CD8-positive, alpha-beta memory T cell (primary cell): Measurements from ENCODE around the gene HDAC9. TPM values are rescaled to one million over a fixed set of nuclear protein-coding genes. Genes with fewer than 3 reads are reported as not detected.

Experiments
- CTCF ChIA-PET: fragments of 350-600 bp; sonication (Branson Sonifier 250); formaldehyde crosslinking; loops from one replicate; lab custom pipeline; 2021; ENCODE audit warnings: antibody characterized with exemption; lab: Charles Lee
- POLR2A ChIA-PET: fragments of 350-600 bp; sonication (Branson Sonifier 250); formaldehyde crosslinking; loops from one replicate; lab custom pipeline; 2021; ENCODE audit warnings: antibody characterized with exemption; lab: Charles Lee
- DNase-seq, 5 donors: peaks; one replicate each; pipeline versions ENCODE4 v3.0.0 to v3.0.0-alpha.2; 2020 to 2022; ENCODE audit warnings: mixed read lengths in 1 of 5
- H3K27ac ChIP-seq: one replicate; pipeline ENCODE4 v1.7.0; 2013; ENCODE audit warnings: low read depth, mild to moderate bottlenecking, low read length, moderate library complexity
- H3K27me3 ChIP-seq: 2 replicates; pipeline ENCODE4 v1.7.0; 2013; ENCODE audit warnings: low read length, mild to moderate bottlenecking; ENCODE audit not compliant: insufficient read depth, poor library complexity, severe bottlenecking
- H3K36me3 ChIP-seq: 2 replicates; pipeline ENCODE4 v1.7.0; 2013; ENCODE audit warnings: mild to moderate bottlenecking, low read length, moderate library complexity; ENCODE audit not compliant: insufficient read depth
- H3K4me1 ChIP-seq: 2 replicates; pipeline ENCODE4 v1.7.0; 2013; ENCODE audit warnings: mild to moderate bottlenecking, low read length, moderate library complexity; ENCODE audit not compliant: insufficient read depth
- H3K4me3 ChIP-seq: 2 replicates; pipeline ENCODE4 v1.7.0; 2013; ENCODE audit warnings: mild to moderate bottlenecking, low read length
- H3K9me3 ChIP-seq: 2 replicates; pipeline ENCODE4 v1.7.0; 2013; ENCODE audit warnings: mild to moderate bottlenecking, low read length
- H3K27ac Mint-ChIP-seq, 8 donors: one replicate each; pipeline ENCODE4 v1.8.0; 2020 to 2021; ENCODE audit warnings: mixed read lengths in 8 of 8, mild to moderate bottlenecking in 6 of 8, inconsistent platforms in 3 of 8, moderate library complexity in 3 of 8
- H3K27me3 Mint-ChIP-seq, 2 donors: one replicate each; pipeline ENCODE4 v1.8.0; 2020 to 2021; ENCODE audit warnings: mixed read lengths in 2 of 2, mild to moderate bottlenecking in 1 of 2, moderate library complexity in 1 of 2
- H3K36me3 Mint-ChIP-seq, 3 donors: one replicate each; pipeline ENCODE4 v1.8.0; 2020 to 2021; ENCODE audit warnings: mixed read lengths in 3 of 3, inconsistent platforms in 1 of 3, mild to moderate bottlenecking in 1 of 3
- H3K4me1 Mint-ChIP-seq, 3 donors: one replicate each; pipeline ENCODE4 v1.8.0; 2020 to 2021; ENCODE audit warnings: mixed read lengths in 3 of 3, inconsistent platforms in 1 of 3, mild to moderate bottlenecking in 1 of 3
- H3K4me3 Mint-ChIP-seq, 7 donors: one replicate each; pipeline ENCODE4 v1.8.0; 2020 to 2021; ENCODE audit warnings: mixed read lengths in 7 of 7, mild to moderate bottlenecking in 6 of 7, moderate library complexity in 4 of 7, inconsistent platforms in 2 of 7
- H3K9me3 Mint-ChIP-seq, 5 donors: one replicate each; pipeline ENCODE4 v1.8.0; 2020 to 2022; ENCODE audit warnings: mixed read lengths in 5 of 5, mild to moderate bottlenecking in 3 of 5, moderate library complexity in 2 of 5, inconsistent platforms in 1 of 5
- polyA plus RNA-seq: library from polyadenylated mRNA; unstranded; fragments of 300-500 nt; fragmentation: Illumina TruSeq; gene quantifications from one replicate; pipeline ENCODE4 v1.2.3, GENCODE V29; 2021
- total RNA-seq, 2 experiments: library from RNA; stranded (reverse); gene quantifications; one replicate each; pipeline ENCODE4 v1.2.3, GENCODE V29; 2021

The HDAC9 gene
- total and polyA plus RNA-seq, 3 experiments from 2014 or later: 2.5 to 5.0 (median 3.2) TPM

DNA sequence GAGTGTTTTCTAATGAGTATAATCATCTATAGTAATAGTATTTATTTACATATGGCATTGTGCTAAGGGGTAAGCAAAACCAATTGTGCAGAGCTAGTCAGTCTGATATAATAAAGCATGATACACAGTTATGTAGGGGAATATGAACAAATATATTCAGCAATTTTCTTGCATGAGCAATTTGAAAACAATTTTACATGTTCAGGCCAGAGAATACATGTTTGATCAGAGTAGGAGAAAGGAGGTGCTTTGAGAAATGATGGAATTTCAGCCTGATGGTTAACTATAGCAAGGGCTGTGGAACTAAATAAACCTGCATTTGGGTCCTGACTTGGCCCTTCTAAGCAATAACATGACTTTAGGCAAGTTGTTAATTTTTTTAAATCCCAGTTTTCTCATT is 407.3 kb downstream of the HDAC9 start:
- CTCF ChIA-PET: no interaction called here
- no peak for DNase-seq
- Mint-ChIP-seq H3K9me3 (peaks cover 0 to 9% (median 5%) of the 10 kb centered on the region in 5 donors), H3K27ac (no peak overlapping the region), H3K4me3 (no peak overlapping the region), H3K27me3 (no peaks in the 10 kb centered on the region), H3K4me1 (no peaks in the 10 kb centered on the region), H3K36me3 (no peaks in the 10 kb centered on the region)
- H3K4me3 ChIP-seq: no peak overlapping the region
- H3K27ac ChIP-seq: no peak overlapping the region
- no peaks in the 10 kb centered on the region for H3K4me1 ChIP-seq
- no peaks in the 10 kb centered on the region for H3K9me3 ChIP-seq
- POLR2A ChIA-PET: no interaction called here
- H3K36me3 ChIP-seq: no peaks in the 10 kb centered on the region
- no peaks in the 10 kb centered on the region for H3K27me3 ChIP-seq

DNA sequence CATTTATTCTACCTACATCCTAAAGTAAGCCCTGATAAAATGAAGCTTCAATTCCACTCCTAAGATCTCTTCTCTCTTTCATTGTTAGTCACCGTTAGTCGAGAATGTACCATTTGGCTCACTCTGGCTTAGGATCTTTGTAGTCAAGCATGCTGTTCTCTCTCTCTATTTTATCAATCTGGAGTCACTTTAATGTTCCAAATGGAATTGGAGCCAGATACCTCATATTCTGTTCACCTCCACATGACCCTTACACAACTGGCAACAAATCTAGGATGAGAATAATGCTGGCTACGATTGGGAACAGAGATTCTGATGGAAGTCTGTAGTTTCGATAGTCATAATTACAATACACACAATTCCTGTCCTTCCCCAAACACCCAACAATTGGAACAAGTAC is 408.1 kb downstream of the HDAC9 start:
- no peak overlapping the region for H3K4me3 Mint-ChIP-seq
- H3K27me3 Mint-ChIP-seq: no peaks in the 10 kb centered on the region
- ChIA-PET CTCF (no interaction called here), POLR2A (no interaction called here)
- H3K9me3 ChIP-seq: no peaks in the 10 kb centered on the region
- H3K4me3 ChIP-seq: no peak overlapping the region
- no peak overlapping the region for H3K27ac ChIP-seq
- H3K4me1 Mint-ChIP-seq: no peaks in the 10 kb centered on the region
- H3K36me3 Mint-ChIP-seq: no peaks in the 10 kb centered on the region
- peaks cover 0 to 9% (median 5%) of the 10 kb centered on the region in 5 donors for H3K9me3 Mint-ChIP-seq
- H3K4me1 ChIP-seq: no peaks in the 10 kb centered on the region
- no peaks in the 10 kb centered on the region for H3K27me3 ChIP-seq
- H3K27ac Mint-ChIP-seq: no peak overlapping the region
- DNase-seq: no peak
- H3K36me3 ChIP-seq: no peaks in the 10 kb centered on the region

DNA sequence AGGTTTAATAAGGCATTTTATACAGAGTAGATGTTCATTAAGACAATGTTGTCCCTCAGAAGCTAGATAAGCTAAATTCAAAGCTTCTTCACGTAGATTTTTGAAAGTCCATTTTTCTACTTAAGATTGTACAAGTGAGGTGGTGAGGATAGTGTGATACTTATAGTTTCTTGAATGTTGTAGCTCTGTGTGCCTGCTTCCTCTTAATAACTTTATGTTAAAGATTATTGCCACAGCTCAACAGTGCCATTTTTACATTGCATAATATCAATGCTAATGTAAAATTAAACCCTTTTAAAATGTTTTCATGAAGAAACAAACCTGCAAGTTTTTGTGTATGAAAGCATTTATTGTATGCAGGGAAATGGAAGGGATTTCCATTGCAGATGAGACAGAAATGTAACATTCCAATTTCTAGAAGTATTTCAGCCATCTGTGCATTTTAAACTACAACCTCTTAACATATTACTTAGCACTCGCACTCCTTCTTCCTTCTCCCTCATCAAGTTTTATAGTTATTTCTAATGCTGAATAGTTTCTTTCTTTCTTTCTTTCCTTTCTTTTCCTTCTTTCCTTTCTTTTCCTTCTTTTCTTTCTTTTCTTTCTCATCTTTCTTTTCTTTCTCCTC is 409.9 kb downstream of the HDAC9 start:
- no peak overlapping the region for H3K4me3 ChIP-seq

DNA sequence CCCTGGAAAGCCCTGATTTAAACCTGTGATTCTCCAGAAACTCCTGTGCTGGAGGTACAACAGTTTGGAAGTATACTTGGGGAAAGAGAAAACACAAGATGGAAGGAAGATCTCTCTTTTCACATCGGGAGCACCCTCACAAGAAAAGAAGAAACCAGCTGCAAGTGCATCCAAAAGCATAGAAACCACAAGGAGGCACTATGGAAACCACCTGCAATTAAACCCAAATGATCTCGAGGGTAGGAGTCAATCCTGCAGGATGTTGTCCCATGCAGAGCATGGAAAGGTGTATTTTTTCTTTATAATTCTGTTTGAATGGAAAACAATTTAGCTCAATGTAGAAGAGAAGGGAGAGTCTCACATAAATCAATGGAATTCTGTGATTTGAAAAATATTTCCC is 411.4 kb downstream of the HDAC9 start:
- POLR2A ChIA-PET: no interaction called here

More for the DNA sequence above, 409.9 kb downstream of the HDAC9 start:
- Mint-ChIP-seq H3K27me3 (no peaks in the 10 kb centered on the region), H3K9me3 (peaks cover 0 to 19% (median 5%) of the 10 kb centered on the region in 5 donors), H3K36me3 (no peaks in the 10 kb centered on the region), H3K4me1 (no peaks in the 10 kb centered on the region), H3K27ac (no peak overlapping the region), H3K4me3 (no peak overlapping the region)
- H3K27ac ChIP-seq: no peak overlapping the region
- ChIA-PET CTCF (no interaction called here), POLR2A (no interaction called here)
- no peaks in the 10 kb centered on the region for H3K27me3 ChIP-seq
- no peaks in the 10 kb centered on the region for H3K36me3 ChIP-seq
- no peak for DNase-seq
- no peaks in the 10 kb centered on the region for H3K4me1 ChIP-seq
- H3K9me3 ChIP-seq: no peaks in the 10 kb centered on the region

DNA sequence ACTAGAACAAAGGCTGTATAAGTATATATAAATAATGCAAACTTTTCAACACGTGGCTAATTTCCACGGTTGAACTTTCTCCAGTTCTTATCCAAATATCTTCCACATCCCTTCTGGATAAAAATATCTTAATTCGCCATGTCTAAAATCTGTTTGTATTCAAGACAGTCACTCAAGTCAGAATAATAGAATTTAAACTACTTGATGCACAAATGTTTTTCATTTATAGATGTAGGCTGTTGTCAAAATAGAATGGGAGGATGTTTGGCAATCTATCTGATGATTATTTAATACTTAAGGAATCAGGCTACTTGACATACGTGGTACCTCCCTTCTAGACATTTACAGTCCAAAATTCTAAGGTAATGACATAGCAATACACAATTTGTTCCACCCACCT is 417.6 kb downstream of the HDAC9 start:
- ChIA-PET POLR2A (no interaction called here), CTCF (no interaction called here)
- H3K27me3 Mint-ChIP-seq: no peaks in the 10 kb centered on the region
- DNase-seq: no peak
- H3K27ac ChIP-seq: no peak overlapping the region
- H3K36me3 Mint-ChIP-seq: no peaks in the 10 kb centered on the region
- H3K4me1 ChIP-seq: no peaks in the 10 kb centered on the region
- H3K27me3 ChIP-seq: no peaks in the 10 kb centered on the region
- no peak overlapping the region for H3K27ac Mint-ChIP-seq
- no peak overlapping the region for H3K4me3 ChIP-seq
- no peaks in the 10 kb centered on the region for H3K9me3 ChIP-seq
- peaks cover 1 to 26% (median 11%) of the 10 kb centered on the region in 5 donors for H3K9me3 Mint-ChIP-seq
- H3K36me3 ChIP-seq: no peaks in the 10 kb centered on the region
- H3K4me3 Mint-ChIP-seq: no peak overlapping the region
- no peaks in the 10 kb centered on the region for H3K4me1 Mint-ChIP-seq

More for the DNA sequence above, 411.4 kb downstream of the HDAC9 start:
- CTCF ChIA-PET: no interaction called here
- DNase-seq: no peak
- Histone ChIP-seq H3K4me3 (no peak overlapping the region), H3K27me3 (no peaks in the 10 kb centered on the region), H3K27ac (no peak overlapping the region), H3K4me1 (no peaks in the 10 kb centered on the region), H3K36me3 (no peaks in the 10 kb centered on the region), H3K9me3 (no peaks in the 10 kb centered on the region)
- Mint-ChIP-seq H3K36me3 (no peaks in the 10 kb centered on the region), H3K4me1 (no peaks in the 10 kb centered on the region), H3K27ac (no peak overlapping the region), H3K27me3 (no peaks in the 10 kb centered on the region), H3K9me3 (peaks cover 5 to 15% (median 12%) of the 10 kb centered on the region in 5 donors), H3K4me3 (no peak overlapping the region)

DNA sequence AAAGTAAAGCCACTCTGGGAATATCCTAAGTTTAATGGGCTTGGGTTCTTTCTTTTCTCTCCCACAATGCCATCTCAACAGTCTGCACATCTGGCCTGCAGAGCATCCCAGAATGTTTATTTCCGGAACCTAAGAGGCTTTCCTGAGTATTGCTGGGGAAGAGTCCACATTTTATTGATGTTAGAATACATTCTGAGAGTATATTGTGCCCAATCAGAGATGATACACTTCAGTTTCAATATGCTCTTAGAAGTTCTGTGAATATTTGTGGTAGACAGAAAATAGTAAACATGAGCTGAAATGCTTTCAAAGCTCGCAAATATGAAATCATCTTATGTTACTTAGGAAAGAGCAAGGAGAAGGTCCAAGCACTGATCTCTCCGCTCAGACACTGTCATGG is 421.3 kb downstream of the HDAC9 start:
- Mint-ChIP-seq H3K27me3 (no peaks in the 10 kb centered on the region), H3K4me3 (no peak overlapping the region), H3K27ac (no peak overlapping the region), H3K4me1 (no peaks in the 10 kb centered on the region), H3K36me3 (no peaks in the 10 kb centered on the region), H3K9me3 (peaks cover 1 to 19% (median 9%) of the 10 kb centered on the region in 5 donors)
- no peaks in the 10 kb centered on the region for H3K4me1 ChIP-seq
- H3K9me3 ChIP-seq: no peaks in the 10 kb centered on the region
- CTCF ChIA-PET: no interaction called here
- no peak overlapping the region for H3K4me3 ChIP-seq
- no peaks in the 10 kb centered on the region for H3K27me3 ChIP-seq
- DNase-seq: no peak
- no peaks in the 10 kb centered on the region for H3K36me3 ChIP-seq
- POLR2A ChIA-PET: no interaction called here
- no peak overlapping the region for H3K27ac ChIP-seq

DNA sequence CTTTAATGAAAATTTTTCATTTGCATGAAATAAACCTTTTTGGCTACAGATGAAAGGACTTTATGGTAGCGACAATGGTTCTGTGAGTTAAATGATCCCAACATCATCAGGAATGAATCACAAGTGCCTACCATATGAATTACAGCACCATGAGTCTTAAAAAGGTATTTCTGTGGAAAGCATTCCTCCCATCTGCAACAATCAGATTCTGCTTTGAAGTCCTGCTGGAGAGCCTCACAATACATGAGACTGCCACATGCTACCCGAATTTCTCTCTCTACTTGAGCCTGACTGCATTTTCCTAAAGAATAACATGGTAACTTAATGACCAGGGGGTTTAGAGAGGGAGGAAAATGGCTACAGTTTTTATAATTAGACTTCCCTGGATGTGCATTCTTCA is 431.6 kb downstream of the HDAC9 start:
- no peak for DNase-seq
- no peaks in the 10 kb centered on the region for H3K36me3 Mint-ChIP-seq

DNA sequence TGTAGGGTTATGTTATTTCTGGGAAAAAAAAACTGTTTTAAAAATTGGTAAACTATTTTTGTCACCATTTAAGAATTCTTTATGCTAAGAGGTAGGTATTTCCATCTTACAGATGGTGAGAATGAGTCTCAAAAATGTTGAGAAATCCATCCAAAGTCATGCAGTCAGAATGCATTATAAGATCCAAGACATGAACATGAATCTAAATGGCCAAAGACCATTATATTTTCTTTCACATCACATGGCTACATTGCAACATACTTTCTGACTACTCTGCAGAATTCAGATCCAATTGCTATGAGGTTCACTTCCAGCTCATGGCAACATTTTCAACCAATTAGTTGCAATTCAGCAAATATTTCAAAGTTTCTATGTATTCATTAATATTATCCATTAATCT is 440.7 kb downstream of the HDAC9 start:
- CTCF ChIA-PET: no interaction called here
- no peaks in the 10 kb centered on the region for H3K4me1 Mint-ChIP-seq
- no peaks in the 10 kb centered on the region for H3K27me3 Mint-ChIP-seq

More for the DNA sequence above, 431.6 kb downstream of the HDAC9 start:
- Histone ChIP-seq H3K27ac (no peak overlapping the region), H3K9me3 (no peaks in the 10 kb centered on the region), H3K27me3 (no peaks in the 10 kb centered on the region), H3K4me3 (no peak overlapping the region), H3K36me3 (no peaks in the 10 kb centered on the region), H3K4me1 (no peaks in the 10 kb centered on the region)
- no peaks in the 10 kb centered on the region for H3K4me1 Mint-ChIP-seq
- H3K9me3 Mint-ChIP-seq: peaks cover 0 to 7% (median 0%) of the 10 kb centered on the region in 5 donors
- POLR2A ChIA-PET: no interaction called here
- no peak overlapping the region for H3K4me3 Mint-ChIP-seq
- H3K27ac Mint-ChIP-seq: no peak overlapping the region
- CTCF ChIA-PET: no interaction called here
- no peaks in the 10 kb centered on the region for H3K27me3 Mint-ChIP-seq

More for the DNA sequence above, 440.7 kb downstream of the HDAC9 start:
- no peak overlapping the region for H3K27ac Mint-ChIP-seq
- no peaks in the 10 kb centered on the region for H3K9me3 ChIP-seq
- no peak overlapping the region for H3K27ac ChIP-seq
- H3K4me3 ChIP-seq: no peak overlapping the region
- no peak for DNase-seq
- H3K4me3 Mint-ChIP-seq: no peak overlapping the region
- H3K9me3 Mint-ChIP-seq: peaks cover 2 to 21% (median 5%) of the 10 kb centered on the region in 5 donors
- H3K36me3 ChIP-seq: no peaks in the 10 kb centered on the region
- POLR2A ChIA-PET: no interaction called here
- H3K36me3 Mint-ChIP-seq: no peaks in the 10 kb centered on the region
- H3K27me3 ChIP-seq: no peaks in the 10 kb centered on the region
- no peaks in the 10 kb centered on the region for H3K4me1 ChIP-seq
